ENCODE measurements around the gene ACAN.

- TF ChIP-seq OSR1 (CRISPR knock-in tag; IDR thresholded peaks at IDR 0.05) (no peak), ISL1 (CRISPR knock-in tag; IDR thresholded peaks at IDR 0.05) (no peak), RARB (CRISPR knock-in tag; IDR thresholded peaks at IDR 0.05) (no peak), PATZ1 (CRISPR knock-in tag; IDR thresholded peaks at IDR 0.05; ENCODE audit: borderline replicate concordance) (no peak), CSDC2 (CRISPR knock-in tag; IDR thresholded peaks at IDR 0.05) (no peak), ARNTL (CRISPR knock-in tag; IDR thresholded peaks at IDR 0.05; ENCODE audit: borderline replicate concordance, low read depth) (no peak), TSHZ2 (CRISPR knock-in tag; IDR thresholded peaks at IDR 0.05) (no peak), ZNF8 (CRISPR knock-in tag; IDR thresholded peaks at IDR 0.05) (no peak), SNAI2 (CRISPR knock-in tag; IDR thresholded peaks at IDR 0.05) (no peak), CSRNP3 (CRISPR knock-in tag; IDR thresholded peaks at IDR 0.05) (no peak), ZNF565 (CRISPR knock-in tag; conservative IDR thresholded peaks at IDR 0.05; ENCODE audit: low read depth) (no peak), ESRRG (CRISPR knock-in tag; IDR thresholded peaks at IDR 0.05) (no peak), ZC3H10 (CRISPR knock-in tag; IDR thresholded peaks at IDR 0.05) (no peak)
Observed at GRCh38 chr15:88882785-88883184, 79.5 kb downstream of the ACAN start.
